Activated naive CD4-positive, alpha-beta T cell treated with Interleukin-2 at 50 U/mL for 16 hours (primary cell): ENCODE data around the gene DNAJC22.
"Not testable (repeated sequence)": the region's sequence is repeated elsewhere in the genome, so short reads cannot be mapped to it uniquely, and the experiment has no call there.

Experiments used
- DNase-seq: peaks from one replicate; pipeline ENCODE4 v3.0.0-alpha.2; 2020

Gene DNAJC22

GRCh38 chr12:49331380-49332222, 15.1 kb upstream of the DNAJC22 start:
- DNase-seq = no peak

- no peak for DNase-seq
These were observed 14.2 kb upstream of the DNAJC22 start for GRCh38 chr12:49332441-49332861.

GRCh38 chr12:49332891-49333371, 13.8 kb upstream of the DNAJC22 start:
- no peak for DNase-seq

- DNase-seq = not testable (repeated sequence)
These were observed 12.9 kb upstream of the DNAJC22 start for GRCh38 chr12:49333778-49334177.

GRCh38 chr12:49334226-49334625, 12.5 kb upstream of the DNAJC22 start:
- DNase-seq = no peak

- no peak for DNase-seq
These were observed 12.0 kb upstream of the DNAJC22 start for GRCh38 chr12:49334681-49335080.

- DNase-seq = no peak
These were observed 11.4 kb upstream of the DNAJC22 start for GRCh38 chr12:49335118-49335954.

- DNase-seq = no peak
These were observed 10.6 kb upstream of the DNAJC22 start for GRCh38 chr12:49335955-49336644.

GRCh38 chr12:49336645-49337584, 9.8 kb upstream of the DNAJC22 start, which contains the start of gene C1QL4:
Gene C1QL4, minus strand, starts transcription at chr12:49337188. Its CDS starts 711 bp downstream, at chr12:49336477.
- DNase-seq = peak; percentile 90

- no peak for DNase-seq
These were observed 7.7 kb upstream of the DNAJC22 start for GRCh38 chr12:49338830-49339463.

- DNase-seq = no peak
These were observed 7.2 kb upstream of the DNAJC22 start for GRCh38 chr12:49339464-49339861.

GRCh38 chr12:49340095-49340870, 6.4 kb upstream of the DNAJC22 start:
- no peak for DNase-seq

- DNase-seq = no peak
These were observed 5.5 kb upstream of the DNAJC22 start for GRCh38 chr12:49340971-49341776.

GRCh38 chr12:49341777-49342065, 5.0 kb upstream of the DNAJC22 start:
- no peak for DNase-seq

GRCh38 chr12:49342066-49342913, 4.4 kb upstream of the DNAJC22 start:
- peak; percentile 79 for DNase-seq

GRCh38 chr12:49342914-49343731, 3.6 kb upstream of the DNAJC22 start:
- DNase-seq = peak; percentile 68

GRCh38 chr12:49344486-49345050, 2.1 kb upstream of the DNAJC22 start:
- DNase-seq = no peak
